HEK293 (cell line): Measurements from ENCODE around the gene RPL9.

Experiments used
- CTCF ChIA-PET: fragments of 350-600 bp; formaldehyde crosslinking; extraction: SDS; loops from one replicate; lab custom pipeline; 2021; ENCODE audit warnings: antibody characterized with exemption; lab: Yijun Ruan, JAX
- POLR2A ChIA-PET: fragments of 300-600 bp; formaldehyde crosslinking; extraction: SDS; loops from one replicate; lab custom pipeline; 2020; ENCODE audit warnings: antibody characterized with exemption, inconsistent platforms; lab: Yijun Ruan, JAX
- H3K27ac ChIP-seq: fragments of 200-500 bp; sonication (Bioruptor generic); 2 replicates; pipeline ENCODE4 v1.5.1; 2014; ENCODE audit warnings: low read depth, low read length, control low read depth, inconsistent platforms; ENCODE audit errors: extremely low read depth
- H3K36me3 ChIP-seq, 2 experiments: fragments of 200-500 bp in 1 of 2; sonication (Bioruptor generic) in 1 of 2; 1 replicate in 1 of 2; 2 replicates in 1 of 2; pipeline ENCODE4 v1.5.1; 2014 to 2017; ENCODE audit warnings: inconsistent platforms in 2 of 2, low read length in 2 of 2; ENCODE audit not compliant: control insufficient read depth in 2 of 2, insufficient read depth in 1 of 2
- H3K4me1 ChIP-seq: fragments of 200-500 bp; sonication (Bioruptor generic); 2 replicates; pipeline ENCODE4 v1.5.1; 2014; ENCODE audit warnings: mild to moderate bottlenecking, low read length, inconsistent platforms; ENCODE audit not compliant: control insufficient read depth, insufficient read depth
- H3K4me3 ChIP-seq: 2 replicates; pipeline ENCODE4 v1.5.1; 2011; ENCODE audit warnings: low read depth, mild to moderate bottlenecking, control low read depth, low read length, moderate library complexity
- H3K9me3 ChIP-seq: fragments of 200-500 bp; sonication (Bioruptor generic); 2 replicates; pipeline ENCODE4 v1.5.1; 2014; ENCODE audit warnings: low read depth, low read length, inconsistent platforms; ENCODE audit not compliant: control insufficient read depth, insufficient read depth
- ELK4 ChIP-seq: IDR thresholded peaks from 2 replicates; pipeline ENCODE4 v1.6.1; 2011; ENCODE audit warnings: mild to moderate bottlenecking, low read depth, low read length, borderline replicate concordance
- KLF7 ChIP-seq: fragments of 450-650 bp; formaldehyde crosslinking; IDR thresholded peaks from 2 replicates; pipeline ENCODE4 v1.5.1; 2016; ENCODE audit warnings: missing biosample characterization, missing genetic modification characterization, borderline replicate concordance
- MYNN ChIP-seq: fragments of 450-650 bp; formaldehyde crosslinking; IDR thresholded peaks from 2 replicates; pipeline ENCODE4 v1.5.1; 2016; ENCODE audit warnings: missing biosample characterization, missing genetic modification characterization, borderline replicate concordance
- OVOL3 ChIP-seq: fragments of 450-650 bp; formaldehyde crosslinking; IDR thresholded peaks from 2 replicates; pipeline ENCODE4 v1.5.1; 2016; ENCODE audit warnings: missing biosample characterization, missing genetic modification characterization
- PATZ1 ChIP-seq: fragments of 450-650 bp; formaldehyde crosslinking; IDR thresholded peaks from 2 replicates; pipeline ENCODE4 v1.5.1; 2016; ENCODE audit warnings: missing biosample characterization, missing genetic modification characterization
- PRDM4 ChIP-seq: fragments of 450-650 bp; formaldehyde crosslinking; IDR thresholded peaks from 2 replicates; pipeline ENCODE4 v1.5.1; 2017; ENCODE audit warnings: missing biosample characterization, missing genetic modification characterization
- TSHZ1 ChIP-seq: fragments of 450-650 bp; formaldehyde crosslinking; IDR thresholded peaks from 2 replicates; pipeline ENCODE4 v1.5.1; 2016; ENCODE audit warnings: missing biosample characterization, missing genetic modification characterization, borderline replicate concordance
- ZBTB20 ChIP-seq: fragments of 450-650 bp; formaldehyde crosslinking; IDR thresholded peaks from 2 replicates; pipeline ENCODE4 v1.5.1; 2016; ENCODE audit warnings: missing biosample characterization, missing genetic modification characterization
- ZIC2 ChIP-seq: fragments of 450-650 bp; formaldehyde crosslinking; IDR thresholded peaks from 2 replicates; pipeline ENCODE4 v1.5.1; 2016; ENCODE audit warnings: missing biosample characterization, missing genetic modification characterization
- ZNF239 ChIP-seq: fragments of 450-650 bp; formaldehyde crosslinking; IDR thresholded peaks from 2 replicates; pipeline ENCODE4 v1.5.1; 2016; ENCODE audit warnings: missing biosample characterization, missing genetic modification characterization
- ZNF248 ChIP-seq: fragments of 450-650 bp; formaldehyde crosslinking; IDR thresholded peaks from 2 replicates; pipeline ENCODE4 v1.5.1; 2017; ENCODE audit warnings: missing biosample characterization, missing genetic modification characterization
- ZNF302 ChIP-seq: fragments of 450-650 bp; formaldehyde crosslinking; IDR thresholded peaks from 2 replicates; pipeline ENCODE4 v1.5.1; 2016; ENCODE audit warnings: missing biosample characterization, missing genetic modification characterization, low read depth
- ZNF354C ChIP-seq: fragments of 450-650 bp; formaldehyde crosslinking; IDR thresholded peaks from 2 replicates; pipeline ENCODE4 v1.5.1; 2016; ENCODE audit warnings: missing biosample characterization, missing genetic modification characterization, low read depth, borderline replicate concordance
- ZNF48 ChIP-seq: fragments of 450-650 bp; formaldehyde crosslinking; IDR thresholded peaks from 2 replicates; pipeline ENCODE4 v1.5.1; 2016; ENCODE audit warnings: missing biosample characterization, missing genetic modification characterization
- ZNF529 ChIP-seq: fragments of 450-650 bp; formaldehyde crosslinking; IDR thresholded peaks from 2 replicates; pipeline ENCODE4 v1.5.1; 2017; ENCODE audit warnings: missing genetic modification characterization, missing biosample characterization; ENCODE audit not compliant: insufficient replicate concordance
- ZNF544 ChIP-seq: fragments of 450-650 bp; formaldehyde crosslinking; IDR thresholded peaks from 2 replicates; pipeline ENCODE4 v1.5.0; 2017; ENCODE audit warnings: missing biosample characterization, missing genetic modification characterization
- ZNF549 ChIP-seq: fragments of 450-650 bp; IDR thresholded peaks from 2 replicates; pipeline ENCODE4 v1.5.1; 2018; ENCODE audit warnings: missing biosample characterization, missing genetic modification characterization, mild to moderate bottlenecking, inconsistent platforms, moderate library complexity
- ZNF701 ChIP-seq: fragments of 450-650 bp; formaldehyde crosslinking; IDR thresholded peaks from 2 replicates; pipeline ENCODE4 v1.5.1; 2016; ENCODE audit warnings: missing biosample characterization, missing genetic modification characterization
- TF ChIP-seq, protein P1 (sequence below): fragments of 450-650 bp; formaldehyde crosslinking; IDR thresholded peaks from 2 replicates; pipeline ENCODE4 v1.5.1; 2016; ENCODE audit warnings: missing biosample characterization, missing genetic modification characterization

Gene RPL9

GRCh38 chr4:39442998-39443397 lies 15.7 kb downstream of the RPL9 start:
- Histone ChIP-seq H3K36me3 (peaks cover 0 to 11% of the 10 kb centered on the region in 2 experiments; a peak in 1 of 3 replicates), H3K4me3 (no peak overlapping the region), H3K4me1 (no peaks in the 10 kb centered on the region), H3K9me3 (no peaks in the 10 kb centered on the region), H3K27ac (no peak overlapping the region)
- POLR2A ChIA-PET, result no interaction called here
- CTCF ChIA-PET, result no interaction called here
- no peak for TF ChIP-seq ZNF248
- TF ChIP-seq ZBTB20 (tag by site-specific recombination), result no peak
- no peak for TF ChIP-seq ZIC2 (tag by site-specific recombination)
- no peak for TF ChIP-seq PATZ1
- no peak for TF ChIP-seq KLF7
- TF ChIP-seq PRDM4 (tag by site-specific recombination), result no peak
- no peak for TF ChIP-seq MYNN (tag by site-specific recombination)
- TF ChIP-seq ZNF549 (tag by site-specific recombination), result no peak
- TF ChIP-seq ZNF354C (tag by site-specific recombination), result no peak
- TF ChIP-seq ZNF302 (tag by site-specific recombination), result no peak
- TF ChIP-seq ZNF529 (tag by site-specific recombination), result no peak
- TF ChIP-seq ZNF701 (tag by site-specific recombination), result no peak
- no peak for TF ChIP-seq OVOL3 (tag by site-specific recombination)
- TF ChIP-seq ZNF48 (tag by site-specific recombination), result no peak
- TF ChIP-seq ZNF239 (tag by site-specific recombination), result no peak
- TF ChIP-seq, protein P1, sequence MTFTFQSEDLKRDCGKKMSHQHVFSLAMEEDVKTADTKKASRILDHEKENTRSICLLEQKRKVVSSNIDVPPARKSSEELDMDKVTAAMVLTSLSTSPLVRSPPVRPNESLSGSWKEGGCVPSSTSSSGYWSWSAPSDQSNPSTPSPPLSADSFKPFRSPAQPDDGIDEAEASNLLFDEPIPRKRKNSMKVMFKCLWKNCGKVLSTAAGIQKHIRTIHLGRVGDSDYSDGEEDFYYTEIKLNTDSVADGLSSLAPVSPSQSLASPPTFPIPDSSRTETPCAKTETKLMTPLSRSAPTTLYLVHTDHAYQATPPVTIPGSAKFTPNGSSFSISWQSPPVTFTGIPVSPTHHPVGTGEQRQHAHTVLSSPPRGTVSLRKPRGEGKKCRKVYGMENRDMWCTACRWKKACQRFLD (tag by site-specific recombination), result no peak
- TF ChIP-seq ELK4, result no peak
- TF ChIP-seq ZNF544, result no peak
- no peak for TF ChIP-seq TSHZ1 (tag by site-specific recombination)
